Transverse colon (tissue), 4 donors: Measurements from ENCODE around the gene TMEM119.

Source experiments
- CTCF ChIP-seq, 5 experiments: fragments of 200-600 bp in 3 of 5; fragments of 450-650 bp in 2 of 5; sonication (generic) in 3 of 5; IDR thresholded peaks; 1 replicate in 2 of 5; 2 replicates in 3 of 5; pipeline ENCODE4 v1.5.1; 2016 to 2017; ENCODE audit warnings: antibody characterized with exemption in 5 of 5, inconsistent platforms in 3 of 5, mild to moderate bottlenecking in 2 of 5, moderate library complexity in 1 of 5
- POLR2A ChIP-seq: fragments of 450-650 bp; IDR thresholded peaks from one replicate; pipeline ENCODE4 v1.6.1; 2016; ENCODE audit warnings: antibody characterized with exemption, mild to moderate bottlenecking, moderate library complexity
- POLR2AphosphoS5 ChIP-seq, 3 donors: sonication (generic); formaldehyde crosslinking; IDR thresholded peaks; one replicate each; pipeline ENCODE4 v1.6.1; 2016; ENCODE audit warnings: antibody characterized with exemption in 3 of 3

DNA sequence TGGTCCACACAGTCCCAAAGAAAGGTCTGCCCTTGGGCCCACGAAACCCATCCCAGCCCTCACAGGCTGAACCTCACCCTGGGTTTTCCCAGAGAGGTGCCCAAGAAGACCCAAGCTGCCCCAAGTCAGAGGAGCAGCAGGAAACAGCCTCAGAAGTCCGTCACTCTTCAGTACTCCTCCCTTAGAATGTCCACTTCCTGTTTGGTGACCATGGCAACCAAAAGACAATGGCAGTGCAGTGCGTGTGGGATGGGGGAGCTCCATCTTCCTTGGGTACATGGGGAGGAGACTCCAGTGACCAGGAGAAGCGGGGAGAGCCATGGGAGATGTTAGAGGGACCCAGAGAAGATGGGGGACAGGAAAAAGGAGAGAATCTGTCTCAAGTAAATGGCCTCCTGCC lies 24.5 kb upstream of the TMEM119 start:
- no peak for TF ChIP-seq CTCF (IDR thresholded peaks at IDR 0.05)
- no peak for TF ChIP-seq POLR2AphosphoS5 (IDR thresholded peaks at IDR 0.05)
- TF ChIP-seq POLR2A = no peak
